Thyroid gland (tissue), 4 donors: ENCODE measurements around the gene TRAPPC6A. TPM values are rescaled to one million over a fixed set of nuclear protein-coding genes. Genes with fewer than 3 reads are reported as not detected.

ENCODE experiments used
- DNase-seq, 2 donors: peaks; one replicate each; pipeline ENCODE4 v3.0.0-alpha.2; 2019
- H3K27ac ChIP-seq, 3 donors: fragments of 200-600 bp; sonication (generic); 1 replicate in 2 of 3; 2 replicates in 1 of 3; pipeline ENCODE4 v1.5.1; 2016 to 2019; ENCODE audit warnings: mild to moderate bottlenecking in 1 of 3, moderate library complexity in 1 of 3
- H3K27me3 ChIP-seq: fragments of 200-600 bp; sonication (generic); one replicate; pipeline ENCODE4 v1.5.1; 2019
- H3K36me3 ChIP-seq, 2 donors: fragments of 200-600 bp; sonication (generic); one replicate each; pipeline ENCODE4 v1.5.1; 2016 to 2019
- H3K4me1 ChIP-seq, 2 donors: fragments of 200-600 bp; sonication (generic); one replicate each; pipeline ENCODE4 v1.5.1; 2017 to 2019
- H3K4me3 ChIP-seq, 3 donors: fragments of 200-600 bp; sonication (generic); replicated peaks in 1 of 3; 1 replicate in 2 of 3; 2 replicates in 1 of 3; pipeline ENCODE4 v1.5.1; 2016; ENCODE audit warnings: mild to moderate bottlenecking in 1 of 3
- H3K9me3 ChIP-seq: fragments of 200-600 bp; sonication (generic); one replicate; pipeline ENCODE4 v1.5.1; 2017
- POLR2A ChIP-seq, 2 donors: fragments of 450-650 bp; IDR thresholded peaks; one replicate each; pipeline ENCODE4 v1.6.1; 2017; ENCODE audit warnings: antibody characterized with exemption in 2 of 2, mild to moderate bottlenecking in 2 of 2, moderate library complexity in 1 of 2
- WGBS, 2 donors: methylation state at CpG; one replicate each; pipeline ENCODE4 v1.1.5; 2017; 5-methylcytosine and 5-hydroxymethylcytosine counted together
- intact Hi-C: fragments of 100-400 bp; cut with DNase I; formaldehyde crosslinking; loops from one replicate; pipeline ENCODE4 v1.15.1; 2023
- total RNA-seq, 4 donors: library from RNA; depleted of rRNA; stranded (reverse); fragments of >200 nt; gene quantifications; one replicate each; pipeline ENCODE4 v1.2.3, GENCODE V29; 2016
- TF ChIP-seq, protein P1 (sequence below), 6 experiments: fragments of 200-600 bp in 3 of 6; fragments of 450-650 bp in 3 of 6; sonication (generic) in 3 of 6; IDR thresholded peaks; one replicate each; pipeline ENCODE4 v1.5.1; 2016 to 2019; ENCODE audit warnings: antibody characterized with exemption in 6 of 6, mild to moderate bottlenecking in 2 of 6, inconsistent platforms in 1 of 6, moderate library complexity in 1 of 6

TRAPPC6A gene
- total RNA-seq, 4 donors from 2014 or later = 25.0 to 53.3 (median 38.8) TPM

DNA sequence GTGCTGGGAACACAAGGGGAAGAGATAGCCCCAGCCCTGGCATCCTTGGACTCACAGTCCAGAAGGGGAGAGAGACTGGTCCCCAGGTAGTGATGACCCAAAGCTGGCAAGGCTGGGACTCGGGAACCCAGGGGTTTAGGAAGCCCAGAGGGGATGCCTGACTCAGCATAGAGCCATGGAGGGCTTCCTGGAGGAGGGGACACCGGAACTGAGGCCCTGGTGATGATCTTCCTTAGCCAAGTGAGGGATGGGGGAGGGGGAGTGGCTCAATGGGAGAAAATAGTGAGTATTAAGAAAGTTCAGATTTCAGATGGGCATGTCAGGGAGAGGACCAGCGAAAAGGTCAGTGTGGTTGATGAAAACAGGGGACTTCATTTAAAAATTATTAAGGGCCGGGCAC, 40.4 kb upstream of the TRAPPC6A start:
- H3K27ac ChIP-seq = no peak overlapping the region

DNA sequence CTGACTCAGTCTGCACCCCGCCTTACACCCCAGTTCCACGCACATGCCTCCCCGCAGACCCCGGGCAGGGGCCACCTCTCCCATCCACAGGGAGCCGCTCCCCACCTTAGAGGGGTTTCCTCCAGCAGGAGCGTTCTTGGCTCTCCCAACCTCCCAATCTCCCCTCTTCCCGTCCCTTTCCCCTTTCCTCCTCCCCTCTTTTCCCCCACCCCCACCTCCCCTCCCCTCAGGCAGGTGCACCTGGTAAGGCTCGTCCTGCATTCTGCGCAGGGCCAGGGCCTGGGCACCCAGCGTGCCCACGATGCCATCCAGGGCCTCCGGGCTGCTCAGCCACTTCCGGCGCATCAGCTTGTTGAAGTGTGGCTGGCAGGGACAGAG, 39.9 kb upstream of the TRAPPC6A start:
- intact Hi-C loops = no loop called here
- Histone ChIP-seq H3K4me1 (peaks cover 7 to 16% of the 10 kb centered on the region in 2 donors), H3K4me3 (no peak overlapping the region), H3K27me3 (peaks cover 10% of the 10 kb centered on the region), H3K27ac (no peak overlapping the region), H3K36me3 (no peaks in the 10 kb centered on the region), H3K9me3 (no peaks in the 10 kb centered on the region)
- 20 to 34% methylated on average over 9 to 14 of the region's 14 CpGs for WGBS, 2 donors
- no peak for DNase-seq
- TF ChIP-seq, protein P1, sequence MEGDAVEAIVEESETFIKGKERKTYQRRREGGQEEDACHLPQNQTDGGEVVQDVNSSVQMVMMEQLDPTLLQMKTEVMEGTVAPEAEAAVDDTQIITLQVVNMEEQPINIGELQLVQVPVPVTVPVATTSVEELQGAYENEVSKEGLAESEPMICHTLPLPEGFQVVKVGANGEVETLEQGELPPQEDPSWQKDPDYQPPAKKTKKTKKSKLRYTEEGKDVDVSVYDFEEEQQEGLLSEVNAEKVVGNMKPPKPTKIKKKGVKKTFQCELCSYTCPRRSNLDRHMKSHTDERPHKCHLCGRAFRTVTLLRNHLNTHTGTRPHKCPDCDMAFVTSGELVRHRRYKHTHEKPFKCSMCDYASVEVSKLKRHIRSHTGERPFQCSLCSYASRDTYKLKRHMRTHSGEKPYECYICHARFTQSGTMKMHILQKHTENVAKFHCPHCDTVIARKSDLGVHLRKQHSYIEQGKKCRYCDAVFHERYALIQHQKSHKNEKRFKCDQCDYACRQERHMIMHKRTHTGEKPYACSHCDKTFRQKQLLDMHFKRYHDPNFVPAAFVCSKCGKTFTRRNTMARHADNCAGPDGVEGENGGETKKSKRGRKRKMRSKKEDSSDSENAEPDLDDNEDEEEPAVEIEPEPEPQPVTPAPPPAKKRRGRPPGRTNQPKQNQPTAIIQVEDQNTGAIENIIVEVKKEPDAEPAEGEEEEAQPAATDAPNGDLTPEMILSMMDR (IDR thresholded peaks at IDR 0.05) = no peak
- no peak for TF ChIP-seq POLR2A (IDR thresholded peaks at IDR 0.05)

More for the DNA sequence above, 40.4 kb upstream of the TRAPPC6A start:
- H3K4me3 ChIP-seq = no peak overlapping the region
- TF ChIP-seq, protein P1 (IDR thresholded peaks at IDR 0.05) = no peak
- no peak for TF ChIP-seq POLR2A (IDR thresholded peaks at IDR 0.05)
- no peaks in the 10 kb centered on the region for H3K9me3 ChIP-seq
- peaks cover 7 to 13% of the 10 kb centered on the region in 2 donors for H3K4me1 ChIP-seq
- DNase-seq = no peak
- no peaks in the 10 kb centered on the region for H3K36me3 ChIP-seq
- intact Hi-C loops = no loop called here
- peaks cover 10% of the 10 kb centered on the region for H3K27me3 ChIP-seq
- WGBS, 2 donors = 60 to 63% methylated on average over 4 of the region's 4 CpGs

DNA sequence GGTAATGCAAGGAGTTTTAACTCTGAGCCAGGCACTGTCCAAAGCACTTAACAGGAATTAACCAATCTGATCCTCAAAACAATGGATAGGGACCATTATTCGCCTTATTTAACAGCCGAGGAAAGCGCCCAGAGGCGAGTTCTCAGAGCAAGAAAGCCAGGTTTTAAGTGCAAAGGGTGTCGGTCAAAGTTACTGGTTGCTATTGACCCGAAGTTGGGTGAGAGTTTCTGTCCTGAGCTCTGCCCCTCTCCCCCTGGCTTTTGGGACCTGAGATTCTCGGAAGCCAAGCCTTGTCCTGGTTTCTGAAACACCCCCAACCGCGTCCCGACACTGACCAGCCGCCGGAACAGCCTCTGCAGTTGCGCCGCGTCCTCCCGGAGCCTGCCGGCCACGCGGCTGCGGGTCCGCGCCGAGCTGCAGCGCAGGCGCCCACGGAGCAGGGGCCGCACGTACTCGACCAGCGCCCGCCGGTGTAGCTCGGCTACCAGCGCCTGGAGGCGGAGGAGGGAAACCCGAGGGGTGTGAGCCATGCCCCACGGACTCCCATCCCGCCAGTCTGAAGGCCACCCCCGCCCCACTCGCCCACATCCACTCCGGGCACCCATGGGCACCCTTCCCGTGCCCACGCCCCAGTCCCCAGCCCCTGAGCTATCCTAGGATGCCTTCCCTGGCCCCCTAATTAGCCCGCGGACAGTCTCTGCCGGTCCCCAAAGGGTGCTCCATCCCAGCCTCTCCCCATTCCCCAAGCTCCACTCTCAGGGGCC, 39.3 kb upstream of the TRAPPC6A start:
- H3K36me3 ChIP-seq = no peaks in the 10 kb centered on the region
- WGBS, 2 donors = 9 to 28% methylated on average over 13 to 24 of the region's 46 CpGs
- intact Hi-C loops = no loop called here
- no peak for DNase-seq
- H3K4me3 ChIP-seq = no peak overlapping the region
- H3K27me3 ChIP-seq = peaks cover 10% of the 10 kb centered on the region
- no peak overlapping the region for H3K27ac ChIP-seq
- TF ChIP-seq POLR2A (IDR thresholded peaks at IDR 0.05) = no peak
- TF ChIP-seq, protein P1 (IDR thresholded peaks at IDR 0.05) = no peak
- H3K9me3 ChIP-seq = no peaks in the 10 kb centered on the region
- peaks cover 7 to 19% of the 10 kb centered on the region in 2 donors for H3K4me1 ChIP-seq

DNA sequence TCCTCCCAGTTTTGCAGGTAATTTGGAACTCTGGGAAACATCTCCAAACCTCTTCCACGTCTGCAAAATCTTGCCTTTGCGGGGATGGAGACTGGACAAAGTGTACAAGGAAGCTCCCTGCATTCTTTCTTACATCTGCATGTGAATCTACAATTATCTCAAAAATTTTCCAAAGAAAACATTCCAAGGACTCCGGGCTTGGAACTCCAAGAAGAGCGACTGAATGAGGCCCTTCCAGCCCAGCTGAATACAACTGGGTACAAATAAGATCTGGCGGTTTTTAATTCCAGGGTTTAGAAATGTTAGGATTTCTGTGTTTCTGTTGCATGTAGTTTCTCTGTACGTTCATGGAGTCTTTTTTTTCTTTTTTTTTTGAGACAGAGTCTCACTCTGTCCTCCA, 38.6 kb upstream of the TRAPPC6A start:
- Histone ChIP-seq H3K36me3 (no peaks in the 10 kb centered on the region), H3K27me3 (peaks cover 10% of the 10 kb centered on the region), H3K4me1 (peaks cover 7 to 19% of the 10 kb centered on the region in 2 donors), H3K4me3 (no peak overlapping the region), H3K27ac (no peak overlapping the region), H3K9me3 (no peaks in the 10 kb centered on the region)
- 56 to 58% methylated on average over 6 of the region's 6 CpGs for WGBS, 2 donors
- no peak for DNase-seq
- intact Hi-C loops = no loop called here
- TF ChIP-seq, protein P1 (IDR thresholded peaks at IDR 0.05) = no peak
- no peak for TF ChIP-seq POLR2A (IDR thresholded peaks at IDR 0.05)

DNA sequence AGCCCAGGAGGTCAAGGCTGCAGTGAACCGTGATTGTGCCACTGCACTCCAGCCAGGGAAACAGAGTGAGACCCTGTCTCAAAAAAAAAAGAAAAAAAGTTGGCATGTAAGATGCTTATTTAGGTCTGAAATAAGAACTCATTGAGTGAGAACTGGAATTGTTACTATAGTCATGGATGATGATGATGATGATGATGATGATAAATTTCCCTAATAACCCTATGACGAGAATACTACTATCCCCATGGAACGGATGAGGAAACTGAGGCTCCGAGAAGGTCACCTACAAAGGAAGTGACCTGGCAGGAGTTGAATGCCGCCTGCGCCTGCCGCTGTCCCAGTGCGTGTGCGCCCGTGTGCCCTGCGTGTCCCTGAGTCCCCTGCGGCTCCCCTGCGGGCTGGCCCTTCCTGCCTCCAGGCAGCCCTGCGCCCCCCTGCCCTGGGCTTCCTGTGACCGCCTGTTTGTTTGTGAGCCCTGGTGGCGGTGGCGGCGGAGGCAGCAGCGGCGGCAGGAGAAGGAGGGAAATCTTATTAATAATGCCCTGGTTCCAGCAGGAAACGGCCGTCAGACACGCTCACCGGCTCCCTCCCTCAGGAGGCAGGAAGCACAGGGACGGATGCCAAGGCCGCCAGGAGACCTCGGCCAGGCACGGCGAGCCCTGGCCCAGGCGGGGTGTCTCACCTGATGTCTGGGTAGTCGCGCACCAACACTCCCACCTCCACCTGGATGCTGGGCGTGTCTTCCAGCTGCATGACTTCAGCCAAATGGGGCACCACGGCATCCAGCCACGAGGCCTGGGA, 37.6 kb upstream of the TRAPPC6A start:
- Histone ChIP-seq H3K36me3 (no peaks in the 10 kb centered on the region), H3K9me3 (no peaks in the 10 kb centered on the region), H3K4me3 (no peak overlapping the region), H3K27me3 (peaks cover 10% of the 10 kb centered on the region), H3K4me1 (peaks cover 7 to 19% of the 10 kb centered on the region in 2 donors), H3K27ac (peak overlapping the region in 1 of 3 donors; percentile 11)
- peak; percentile 55 to 68 for DNase-seq
- 16 to 23% methylated on average over 20 to 27 of the region's 35 CpGs for WGBS, 2 donors
- intact Hi-C loops = no loop called here
- TF ChIP-seq, protein P1 (IDR thresholded peaks at IDR 0.05) = no peak
- TF ChIP-seq POLR2A (IDR thresholded peaks at IDR 0.05) = no peak
